ENCODE measurements around the gene PPDPF. TPM values are rescaled to one million over a fixed set of nuclear protein-coding genes. Genes with fewer than 3 reads are reported as not detected.

Gene PPDPF
- total RNA-seq, 1 experiment from 2014 or later, result 149 TPM

GRCh38 chr20:63527184-63527583, 6.6 kb downstream of the PPDPF start:
- peaks cover 2 to 4% of the 10 kb centered on the region in 2 experiments; a peak in 3 of 4 replicates for H3K4me1 Mint-ChIP-seq
- peaks cover 7 to 13% of the 10 kb centered on the region in 2 experiments; a peak in 4 of 5 replicates for H3K9me3 Mint-ChIP-seq
- Histone ChIP-seq H3K79me1 (ENCODE audit: insufficient read depth, low read depth, low read length, poor library complexity, severe bottlenecking) (peaks cover 3% of the 10 kb centered on the region), H2BK15ac (ENCODE audit: low read depth, low read length) (no peak overlapping the region), H3K9me3 (ENCODE audit: control insufficient read depth, low read depth, low read length) (no peaks in the 10 kb centered on the region), H3K18ac (ENCODE audit: insufficient read length, low read depth, low read length) (no peak overlapping the region), H2AK5ac (ENCODE audit: insufficient read length, low read length) (no peak overlapping the region), H3K23me2 (ENCODE audit: insufficient read length, low read depth, low read length, poor library complexity, severe bottlenecking) (no peaks in the 10 kb centered on the region), H3K4ac (ENCODE audit: low read depth, low read length) (no peak overlapping the region), H3K14ac (ENCODE audit: insufficient read depth, low read length) (no peak overlapping the region), H3K27ac (ENCODE audit: insufficient read length, low read depth, low read length) (no peak overlapping the region), H2BK12ac (ENCODE audit: insufficient read length, low read depth, low read length) (no peak overlapping the region), H2BK120ac (ENCODE audit: low read depth, low read length, poor library complexity, severe bottlenecking) (no peak overlapping the region), H4K20me1 (ENCODE audit: control insufficient read depth, insufficient read depth, insufficient read length) (peaks cover 5% of the 10 kb centered on the region), H4K91ac (ENCODE audit: insufficient read length, low read depth, low read length) (no peak overlapping the region), H3K4me1 (ENCODE audit: insufficient read depth, low read length) (no peaks in the 10 kb centered on the region), H3K79me2 (ENCODE audit: insufficient read depth, low read length) (no peaks in the 10 kb centered on the region), H3K27me3 (ENCODE audit: insufficient read depth, low read length) (no peaks in the 10 kb centered on the region), H3K4me2 (ENCODE audit: insufficient read depth, insufficient read length, low read length) (no peak overlapping the region), H3K56ac (ENCODE audit: insufficient read length, low read depth, low read length) (no peak overlapping the region), H2BK5ac (ENCODE audit: insufficient read length, low read length) (no peak overlapping the region), H4K5ac (ENCODE audit: insufficient read length, low read depth, low read length) (no peak overlapping the region), H4K8ac (replicated peaks; ENCODE audit: insufficient read length, low read depth, low read length) (no peak overlapping the region), H3T11ph (ENCODE audit: low read length) (no peak overlapping the region), H2BK20ac (ENCODE audit: low read depth, low read length, poor library complexity, severe bottlenecking) (no peak overlapping the region), H3K23ac (ENCODE audit: insufficient read length, low read depth, low read length) (no peak overlapping the region), H2AFZ (ENCODE audit: low read length) (no peak overlapping the region), H3K9ac (ENCODE audit: extremely low read depth, insufficient read length, low read length) (no peak overlapping the region)
- H3K4me3 Mint-ChIP-seq, result no peak overlapping the region
- DNase-seq, result no peak
- no peak for TF ChIP-seq CTCF (conservative IDR thresholded peaks at IDR 0.05)
- no peak overlapping the region; a peak in 1 of 7 replicates for H3K27ac Mint-ChIP-seq
- peaks cover 18 to 23% (median 20%) of the 10 kb centered on the region in 3 experiments; a peak in 6 of 7 replicates for H3K36me3 Mint-ChIP-seq (ENCODE audit: insufficient read depth in 1 of 3, low read depth in 3 of 3)
- H3K27me3 Mint-ChIP-seq (ENCODE audit: low read depth), result peaks cover 3% of the 10 kb centered on the region
- no CpG with 5 or more reads among the region's 9 CpGs for WGBS (ENCODE audit: extremely low coverage, insufficient read length, low lambda C conversion rate)
